Measurements from ENCODE around the gene INTS11. TPM values are rescaled to one million over a fixed set of nuclear protein-coding genes. Genes with fewer than 3 reads are reported as not detected.

Gene INTS11
- total and polyA plus RNA-seq, 8 donors: 59.5 to 520 (median 143) TPM

- H3K27ac ChIP-seq: no peak overlapping the region
- no peak overlapping the region for H3K4me3 ChIP-seq
- no peaks in the 10 kb centered on the region for H3K9me3 ChIP-seq
- peaks cover 14 to 42% (median 40%) of the 10 kb centered on the region in 4 donors for H3K36me3 ChIP-seq
- TF ChIP-seq POLR2AphosphoS5 (IDR thresholded peaks at IDR 0.05): no peak
- TF ChIP-seq POLR2A (IDR thresholded peaks at IDR 0.05): no peak
- TF ChIP-seq CTCF (IDR thresholded peaks at IDR 0.05): no peak
- TF ChIP-seq EP300 (IDR thresholded peaks at IDR 0.05): no peak
- H3K4me1 ChIP-seq: peaks cover 11 to 41% (median 33%) of the 10 kb centered on the region in 4 donors
- no peaks in the 10 kb centered on the region for H3K27me3 ChIP-seq
- intact Hi-C loops (cut with DNase I; ENCODE audit: low total_unique reads): no loop called here
- 75 to 79% (median 77%) methylated on average over 15 to 57 of the region's 57 CpGs for WGBS, 5 donors
- no peak for DNase-seq
Measured at GRCh38 chr1:1332031-1332755, 7.7 kb upstream of the INTS11 start.

- intact Hi-C loops (cut with DNase I; ENCODE audit: low total_unique reads): no loop called here
- peak in 1 of 2 donors; percentile 47 for DNase-seq
Measured at GRCh38 chr1:1331068-1331965, 6.9 kb upstream of the INTS11 start, which contains the start of gene TAS1R3. TSS of gene TAS1R3 (plus strand) at chr1:1331280. CDS start at chr1:1331346, 66 bp downstream.

GRCh38 chr1:1330366-1331067, 6.1 kb upstream of the INTS11 start:
- Histone ChIP-seq H3K4me1 (peaks cover 22 to 56% (median 50%) of the 10 kb centered on the region in 4 donors), H3K4me3 (no peak overlapping the region), H3K27me3 (no peaks in the 10 kb centered on the region), H3K36me3 (peaks cover 16 to 40% (median 32%) of the 10 kb centered on the region in 4 donors), H3K9me3 (no peaks in the 10 kb centered on the region), H3K27ac (peak overlapping the region in 1 of 5 donors; percentile 45)
- TF ChIP-seq CTCF (IDR thresholded peaks at IDR 0.05): no peak
- no peak for TF ChIP-seq EP300 (IDR thresholded peaks at IDR 0.05)
- no peak for DNase-seq
- 32 to 48% (median 38%) methylated on average over 3 to 15 of the region's 15 CpGs for WGBS, 5 donors
- intact Hi-C loops (cut with DNase I; ENCODE audit: low total_unique reads): no loop called here

More at GRCh38 chr1:1331068-1331965, 6.9 kb upstream of the INTS11 start, which contains the start of gene TAS1R3:
- peak within 1 kb of the TSS in 1 of 5 donors; percentile 45 for H3K27ac ChIP-seq
- TF ChIP-seq POLR2A (IDR thresholded peaks at IDR 0.05): no peak
- no peak for TF ChIP-seq CTCF (IDR thresholded peaks at IDR 0.05)
- TF ChIP-seq POLR2AphosphoS5 (IDR thresholded peaks at IDR 0.05): no peak
- TF ChIP-seq EP300 (IDR thresholded peaks at IDR 0.05): no peak
- H3K27me3 ChIP-seq: no peaks in the 10 kb centered on the region
- H3K4me3 ChIP-seq: peak within 1 kb of the TSS in 1 of 4 donors; percentile 13
- peaks cover 16 to 42% (median 40%) of the 10 kb centered on the region in 4 donors for H3K36me3 ChIP-seq
- H3K9me3 ChIP-seq: no peaks in the 10 kb centered on the region
- 54 to 76% (median 65%) methylated on average over 22 to 41 of the region's 41 CpGs for WGBS, 5 donors
- H3K4me1 ChIP-seq: peaks cover 14 to 48% (median 42%) of the 10 kb centered on the region in 4 donors

Data from stomach (tissue), 9 donors.